Tibial nerve (tissue), 4 donors: Measurements from ENCODE around the gene BRIP1.

Experiments used
- CTCF ChIP-seq, 5 experiments: fragments of 200-600 bp in 3 of 5; fragments of 450-650 bp in 2 of 5; sonication (generic) in 3 of 5; IDR thresholded peaks; one replicate each; pipeline ENCODE4 v1.5.1; 2016 to 2019; ENCODE audit warnings: antibody characterized with exemption in 5 of 5, mild to moderate bottlenecking in 3 of 5, moderate library complexity in 2 of 5
- EP300 ChIP-seq, 2 donors: sonication (generic); formaldehyde crosslinking; IDR thresholded peaks; one replicate each; pipeline ENCODE4 v1.6.1; 2017; ENCODE audit warnings: antibody characterized with exemption in 2 of 2, mild to moderate bottlenecking in 1 of 2
- POLR2A ChIP-seq, 2 donors: fragments of 450-650 bp; IDR thresholded peaks; one replicate each; pipeline ENCODE4 v1.6.1; 2017; ENCODE audit warnings: antibody characterized with exemption in 2 of 2, mild to moderate bottlenecking in 2 of 2, moderate library complexity in 2 of 2

DNA sequence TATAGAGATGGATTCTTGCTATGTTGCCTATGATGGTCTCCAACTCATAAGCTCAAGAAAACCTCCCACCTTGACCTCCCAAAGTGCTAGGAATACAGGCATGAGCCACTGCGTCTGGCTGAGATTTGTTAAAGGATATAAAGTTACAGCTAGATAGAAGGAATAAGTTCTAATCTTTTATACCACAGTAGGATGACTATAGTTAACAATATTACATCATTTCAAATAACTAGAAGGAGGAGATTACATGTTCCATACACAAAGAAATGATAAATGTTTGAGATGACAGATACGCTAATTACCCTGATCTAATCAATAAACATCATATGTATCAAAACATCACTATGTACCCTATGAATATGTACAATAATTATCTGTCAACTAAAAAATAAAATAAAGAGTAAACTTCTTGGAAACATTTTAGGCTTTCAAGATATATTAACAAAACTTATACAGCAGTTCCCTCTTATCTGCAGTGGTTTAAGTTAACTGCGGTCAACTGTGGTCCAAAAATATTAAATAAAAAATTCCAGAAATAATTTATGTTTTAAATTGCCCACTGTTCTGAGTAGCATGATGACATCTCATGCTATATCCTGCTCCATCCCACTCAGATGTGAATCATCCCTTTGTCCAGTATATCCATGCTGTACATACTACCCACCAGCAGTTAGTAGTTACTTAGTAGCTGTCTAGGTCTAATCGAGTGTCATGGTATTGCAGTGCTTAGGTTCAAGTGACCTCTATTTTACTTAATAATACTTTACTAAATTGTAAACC is 143.1 kb downstream of the BRIP1 start:
- no peak for TF ChIP-seq CTCF (IDR thresholded peaks at IDR 0.05)
- TF ChIP-seq EP300 (IDR thresholded peaks at IDR 0.05): no peak
- TF ChIP-seq POLR2A (IDR thresholded peaks at IDR 0.05): no peak
